ENCODE measurements around the gene APCDD1L. TPM values are rescaled to one million over a fixed set of nuclear protein-coding genes. Genes with fewer than 3 reads are reported as not detected.

The APCDD1L gene
- total and polyA plus RNA-seq, 4 donors: 0.04 TPM; not detected in 3

DNA sequence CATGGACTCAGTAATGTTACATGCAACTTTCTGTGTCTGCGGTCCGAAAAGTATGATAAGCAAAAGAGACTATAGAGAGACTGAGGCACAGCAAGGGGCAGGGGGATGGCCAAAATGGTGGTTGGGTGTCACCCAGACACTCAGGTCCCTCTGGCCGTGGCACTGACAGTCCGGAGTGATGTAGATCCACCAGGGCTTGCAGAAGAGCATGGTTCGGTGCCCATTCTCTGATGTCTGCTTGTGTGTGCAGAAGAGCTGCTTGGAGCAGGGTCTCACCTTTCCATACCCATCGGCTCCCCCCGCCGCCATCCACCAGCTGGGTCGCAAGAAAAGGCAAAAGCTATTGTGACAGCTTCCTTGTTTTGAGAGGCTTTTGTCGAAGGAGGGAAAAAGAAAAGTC lies 6.6 kb upstream of the APCDD1L start:
- no peak overlapping the region for H3K9ac ChIP-seq (ENCODE audit: low read depth in 1 of 2, low read length in 2 of 2)
- no peak overlapping the region for H3K27ac ChIP-seq (ENCODE audit: low read depth in 1 of 2, low read length in 2 of 2)
- TF ChIP-seq, protein P1, sequence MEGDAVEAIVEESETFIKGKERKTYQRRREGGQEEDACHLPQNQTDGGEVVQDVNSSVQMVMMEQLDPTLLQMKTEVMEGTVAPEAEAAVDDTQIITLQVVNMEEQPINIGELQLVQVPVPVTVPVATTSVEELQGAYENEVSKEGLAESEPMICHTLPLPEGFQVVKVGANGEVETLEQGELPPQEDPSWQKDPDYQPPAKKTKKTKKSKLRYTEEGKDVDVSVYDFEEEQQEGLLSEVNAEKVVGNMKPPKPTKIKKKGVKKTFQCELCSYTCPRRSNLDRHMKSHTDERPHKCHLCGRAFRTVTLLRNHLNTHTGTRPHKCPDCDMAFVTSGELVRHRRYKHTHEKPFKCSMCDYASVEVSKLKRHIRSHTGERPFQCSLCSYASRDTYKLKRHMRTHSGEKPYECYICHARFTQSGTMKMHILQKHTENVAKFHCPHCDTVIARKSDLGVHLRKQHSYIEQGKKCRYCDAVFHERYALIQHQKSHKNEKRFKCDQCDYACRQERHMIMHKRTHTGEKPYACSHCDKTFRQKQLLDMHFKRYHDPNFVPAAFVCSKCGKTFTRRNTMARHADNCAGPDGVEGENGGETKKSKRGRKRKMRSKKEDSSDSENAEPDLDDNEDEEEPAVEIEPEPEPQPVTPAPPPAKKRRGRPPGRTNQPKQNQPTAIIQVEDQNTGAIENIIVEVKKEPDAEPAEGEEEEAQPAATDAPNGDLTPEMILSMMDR (IDR thresholded peaks at IDR 0.05; ENCODE audit: low read depth, low read length, missing input control): no peak
- TF ChIP-seq GABPA (IDR thresholded peaks at IDR 0.05 in 1 of 2, conservative IDR thresholded peaks at IDR 0.05 in 1 of 2) (no peak), JUND (IDR thresholded peaks at IDR 0.05) (no peak), EGR1 (IDR thresholded peaks at IDR 0.05; ENCODE audit: low read depth in 2 of 2) (no peak), NR2F2 (IDR thresholded peaks at IDR 0.05) (no peak), HNF4A (conservative IDR thresholded peaks at IDR 0.05) (no peak)
- TF ChIP-seq, protein P2, sequence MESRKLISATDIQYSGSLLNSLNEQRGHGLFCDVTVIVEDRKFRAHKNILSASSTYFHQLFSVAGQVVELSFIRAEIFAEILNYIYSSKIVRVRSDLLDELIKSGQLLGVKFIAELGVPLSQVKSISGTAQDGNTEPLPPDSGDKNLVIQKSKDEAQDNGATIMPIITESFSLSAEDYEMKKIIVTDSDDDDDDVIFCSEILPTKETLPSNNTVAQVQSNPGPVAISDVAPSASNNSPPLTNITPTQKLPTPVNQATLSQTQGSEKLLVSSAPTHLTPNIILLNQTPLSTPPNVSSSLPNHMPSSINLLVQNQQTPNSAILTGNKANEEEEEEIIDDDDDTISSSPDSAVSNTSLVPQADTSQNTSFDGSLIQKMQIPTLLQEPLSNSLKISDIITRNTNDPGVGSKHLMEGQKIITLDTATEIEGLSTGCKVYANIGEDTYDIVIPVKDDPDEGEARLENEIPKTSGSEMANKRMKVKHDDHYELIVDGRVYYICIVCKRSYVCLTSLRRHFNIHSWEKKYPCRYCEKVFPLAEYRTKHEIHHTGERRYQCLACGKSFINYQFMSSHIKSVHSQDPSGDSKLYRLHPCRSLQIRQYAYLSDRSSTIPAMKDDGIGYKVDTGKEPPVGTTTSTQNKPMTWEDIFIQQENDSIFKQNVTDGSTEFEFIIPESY (IDR thresholded peaks at IDR 0.05): no peak
- no peaks in the 10 kb centered on the region for H3K4me1 ChIP-seq (ENCODE audit: control insufficient read depth in 4 of 4, insufficient read depth in 4 of 4, low read length in 3 of 4)
- peaks cover 3 to 18% (median 10%) of the 10 kb centered on the region in 4 donors for H3K9me3 ChIP-seq (ENCODE audit: control insufficient read depth in 4 of 4, low read length in 3 of 4)
- no peaks in the 10 kb centered on the region for H3K27me3 ChIP-seq (ENCODE audit: control insufficient read depth in 4 of 4, insufficient read depth in 4 of 4, low read length in 3 of 4)
- 82% methylated on average over 10 of the region's 10 CpGs for WGBS
- no peak for DNase-seq (ENCODE audit: low spot score)
- no peak overlapping the region for H3K4me3 ChIP-seq (ENCODE audit: low read depth in 1 of 3, low read length in 3 of 3)
- H3K36me3 ChIP-seq (ENCODE audit: control insufficient read depth in 4 of 4, insufficient read depth in 3 of 4, low read depth in 1 of 4, low read length in 3 of 4): no peaks in the 10 kb centered on the region

DNA sequence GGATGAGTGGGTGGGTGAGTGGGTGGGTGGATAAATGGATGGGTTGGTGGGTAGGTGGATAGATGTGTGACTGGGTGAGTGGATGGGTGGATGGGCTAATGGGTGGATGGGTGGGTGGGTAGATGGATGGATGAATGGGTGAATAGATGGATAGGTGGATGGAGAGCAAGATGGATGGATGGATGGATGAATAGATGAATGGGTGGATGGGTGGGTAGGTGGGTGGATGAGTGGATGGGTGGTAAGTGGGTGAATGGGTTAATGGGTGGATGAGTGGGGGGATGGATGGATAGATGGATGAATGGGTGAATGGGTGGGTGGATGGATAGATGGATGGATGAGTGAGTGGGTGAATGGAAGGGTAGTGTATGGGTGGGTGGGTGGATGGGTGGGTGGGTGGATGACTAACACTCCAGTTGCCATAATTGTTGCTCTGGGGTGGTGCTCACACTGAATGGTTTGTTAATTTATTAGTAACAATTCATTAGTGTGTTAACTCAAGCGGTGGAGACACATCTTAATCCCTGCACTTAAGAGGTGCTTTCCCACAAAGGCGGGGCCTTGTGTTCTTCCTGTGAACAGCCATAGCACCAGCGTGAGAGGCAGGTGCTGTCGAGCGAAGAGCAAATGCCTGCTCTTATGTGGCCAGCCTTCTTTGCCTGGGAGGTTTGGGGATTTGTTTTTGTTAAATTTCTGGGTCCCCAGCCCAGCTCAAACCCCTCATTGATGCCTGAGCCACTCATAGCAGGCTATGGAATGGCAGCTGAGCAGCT lies 4.9 kb upstream of the APCDD1L start:
- DNase-seq (ENCODE audit: low spot score): no peak
- 84% methylated on average over 5 of the region's 5 CpGs for WGBS
- TF ChIP-seq, protein P3, sequence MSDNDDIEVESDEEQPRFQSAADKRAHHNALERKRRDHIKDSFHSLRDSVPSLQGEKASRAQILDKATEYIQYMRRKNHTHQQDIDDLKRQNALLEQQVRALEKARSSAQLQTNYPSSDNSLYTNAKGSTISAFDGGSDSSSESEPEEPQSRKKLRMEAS (IDR thresholded peaks at IDR 0.05): no peak
- TF ChIP-seq, protein P2 (IDR thresholded peaks at IDR 0.05): no peak
- no peak for TF ChIP-seq HNF4A (conservative IDR thresholded peaks at IDR 0.05)
- no peak for TF ChIP-seq HNF4G (IDR thresholded peaks at IDR 0.05)
- TF ChIP-seq, protein P1 (IDR thresholded peaks at IDR 0.05; ENCODE audit: low read depth, low read length, missing input control): no peak
- no peak for TF ChIP-seq FOXA1 (IDR thresholded peaks at IDR 0.05)
- no peak for TF ChIP-seq NR2F2 (IDR thresholded peaks at IDR 0.05)
- no peak for TF ChIP-seq SP1 (IDR thresholded peaks at IDR 0.05)
- no peak for TF ChIP-seq TAF1 (conservative IDR thresholded peaks at IDR 0.05)

More for the DNA sequence above, 4.9 kb upstream of the APCDD1L start:
- Histone ChIP-seq H3K9ac (ENCODE audit: low read depth in 1 of 2, low read length in 2 of 2) (no peak overlapping the region), H3K36me3 (ENCODE audit: control insufficient read depth in 4 of 4, insufficient read depth in 3 of 4, low read depth in 1 of 4, low read length in 3 of 4) (no peaks in the 10 kb centered on the region), H3K27me3 (ENCODE audit: control insufficient read depth in 4 of 4, insufficient read depth in 4 of 4, low read length in 3 of 4) (peaks cover 0 to 4% (median 1%) of the 10 kb centered on the region in 4 donors), H3K4me1 (ENCODE audit: control insufficient read depth in 4 of 4, insufficient read depth in 4 of 4, low read length in 3 of 4) (no peaks in the 10 kb centered on the region), H3K4me3 (ENCODE audit: low read depth in 1 of 3, low read length in 3 of 3) (no peak overlapping the region), H3K9me3 (ENCODE audit: control insufficient read depth in 4 of 4, low read length in 3 of 4) (peaks cover 0 to 3% (median 1%) of the 10 kb centered on the region in 4 donors), H3K27ac (ENCODE audit: low read depth in 1 of 2, low read length in 2 of 2) (no peak overlapping the region)
